ENCODE data around the gene MCM5.

Gene MCM5

GRCh38 chr22:35400501-35400790 is 506 bp downstream of the MCM5 start:
- Histone ChIP-seq H3K27ac (ENCODE audit: low read depth in 2 of 2, low read length in 2 of 2) (peak overlapping the region in 1 of 2 donors; percentile 48), H3K9me3 (ENCODE audit: control insufficient read depth in 2 of 2, low read length in 2 of 2) (no peaks in the 10 kb centered on the region), H3K27me3 (ENCODE audit: control insufficient read depth in 2 of 2, insufficient read depth in 2 of 2, low read length in 2 of 2) (no peaks in the 10 kb centered on the region), H3K36me3 (ENCODE audit: control insufficient read depth in 2 of 2, insufficient read depth in 2 of 2, low read length in 2 of 2) (peaks cover 5 to 18% of the 10 kb centered on the region in 2 donors), H3K9ac (ENCODE audit: low read depth in 1 of 2, low read length in 2 of 2) (peak overlapping the region; percentile 79 to 80), H3K4me3 (ENCODE audit: low read length in 2 of 2) (peak overlapping the region; percentile 94 to 95), H3K4me1 (ENCODE audit: control insufficient read depth in 2 of 2, insufficient read depth in 2 of 2, low read length in 2 of 2) (peaks cover 8% of the 10 kb centered on the region in 2 donors)

- Histone ChIP-seq H3K4me3 (ENCODE audit: low read length in 2 of 2) (no peak overlapping the region), H3K9me3 (ENCODE audit: control insufficient read depth in 2 of 2, low read length in 2 of 2) (no peaks in the 10 kb centered on the region), H3K4me1 (ENCODE audit: control insufficient read depth in 2 of 2, insufficient read depth in 2 of 2, low read length in 2 of 2) (peaks cover 8% of the 10 kb centered on the region in 2 donors), H3K27me3 (ENCODE audit: control insufficient read depth in 2 of 2, insufficient read depth in 2 of 2, low read length in 2 of 2) (no peaks in the 10 kb centered on the region), H3K27ac (ENCODE audit: low read depth in 2 of 2, low read length in 2 of 2) (no peak overlapping the region), H3K36me3 (ENCODE audit: control insufficient read depth in 2 of 2, insufficient read depth in 2 of 2, low read length in 2 of 2) (peaks cover 5 to 27% of the 10 kb centered on the region in 2 donors), H3K9ac (ENCODE audit: low read depth in 1 of 2, low read length in 2 of 2) (no peak overlapping the region)
Measured at GRCh38 chr22:35401863-35402262, 1.9 kb downstream of the MCM5 start.

GRCh38 chr22:35403356-35403755 is 3.4 kb downstream of the MCM5 start:
- no peak overlapping the region for H3K9ac ChIP-seq (ENCODE audit: low read depth in 1 of 2, low read length in 2 of 2)

DNA sequence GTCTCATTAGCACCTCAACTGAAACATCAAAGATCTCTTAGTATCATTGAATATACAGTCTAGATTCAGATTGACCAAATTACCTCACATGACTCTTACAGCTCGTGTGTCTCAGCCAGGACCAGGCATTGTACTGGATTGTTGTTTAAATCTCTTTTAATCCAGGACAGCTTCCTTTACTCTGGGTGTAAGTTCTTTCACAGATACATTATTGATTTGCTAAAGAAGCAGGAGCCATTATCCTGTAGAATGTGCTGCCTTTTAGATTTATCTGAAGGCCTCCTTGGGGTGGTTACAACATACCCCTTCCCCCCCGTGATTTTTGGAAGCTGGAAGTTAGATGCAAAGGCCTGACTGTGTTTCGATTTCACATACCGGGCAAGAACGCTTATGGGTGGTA is 4.2 kb downstream of the MCM5 start:
- no peak overlapping the region for H3K27ac ChIP-seq (ENCODE audit: low read depth in 2 of 2, low read length in 2 of 2)
- H3K4me3 ChIP-seq (ENCODE audit: low read length in 2 of 2) = no peak overlapping the region
- no peak overlapping the region for H3K9ac ChIP-seq (ENCODE audit: low read depth in 1 of 2, low read length in 2 of 2)
- H3K4me1 ChIP-seq (ENCODE audit: control insufficient read depth in 2 of 2, insufficient read depth in 2 of 2, low read length in 2 of 2) = peaks cover 8% of the 10 kb centered on the region in 2 donors
- no peaks in the 10 kb centered on the region for H3K27me3 ChIP-seq (ENCODE audit: control insufficient read depth in 2 of 2, insufficient read depth in 2 of 2, low read length in 2 of 2)
- H3K9me3 ChIP-seq (ENCODE audit: control insufficient read depth in 2 of 2, low read length in 2 of 2) = no peaks in the 10 kb centered on the region
- H3K36me3 ChIP-seq (ENCODE audit: control insufficient read depth in 2 of 2, insufficient read depth in 2 of 2, low read length in 2 of 2) = peaks cover 19 to 42% of the 10 kb centered on the region in 2 donors

More at GRCh38 chr22:35403356-35403755, 3.4 kb downstream of the MCM5 start:
- H3K27ac ChIP-seq (ENCODE audit: low read depth in 2 of 2, low read length in 2 of 2) = no peak overlapping the region
- peaks cover 16 to 39% of the 10 kb centered on the region in 2 donors for H3K36me3 ChIP-seq (ENCODE audit: control insufficient read depth in 2 of 2, insufficient read depth in 2 of 2, low read length in 2 of 2)
- no peaks in the 10 kb centered on the region for H3K27me3 ChIP-seq (ENCODE audit: control insufficient read depth in 2 of 2, insufficient read depth in 2 of 2, low read length in 2 of 2)
- H3K4me1 ChIP-seq (ENCODE audit: control insufficient read depth in 2 of 2, insufficient read depth in 2 of 2, low read length in 2 of 2) = peaks cover 8% of the 10 kb centered on the region in 2 donors
- no peaks in the 10 kb centered on the region for H3K9me3 ChIP-seq (ENCODE audit: control insufficient read depth in 2 of 2, low read length in 2 of 2)
- H3K4me3 ChIP-seq (ENCODE audit: low read length in 2 of 2) = no peak overlapping the region

DNA sequence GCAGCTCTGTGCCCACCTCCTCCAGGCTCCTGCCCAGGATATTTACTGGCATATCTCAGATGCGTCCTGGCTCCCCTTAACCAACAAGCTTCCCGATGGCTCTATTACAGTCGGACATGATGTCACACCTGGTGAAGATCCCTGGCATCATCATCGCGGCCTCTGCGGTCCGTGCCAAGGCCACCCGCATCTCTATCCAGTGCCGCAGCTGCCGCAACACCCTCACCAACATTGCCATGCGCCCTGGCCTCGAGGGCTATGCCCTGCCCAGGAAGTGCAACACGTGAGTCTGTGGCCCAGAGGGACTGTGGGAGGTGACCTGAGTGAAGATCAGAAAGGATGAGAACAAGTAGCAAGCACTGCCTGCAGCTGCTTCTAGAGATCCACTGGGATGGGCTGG is 6.5 kb downstream of the MCM5 start:
- no peak overlapping the region for H3K4me3 ChIP-seq (ENCODE audit: low read length in 2 of 2)
- H3K9me3 ChIP-seq (ENCODE audit: control insufficient read depth in 2 of 2, low read length in 2 of 2) = no peaks in the 10 kb centered on the region
- H3K4me1 ChIP-seq (ENCODE audit: control insufficient read depth in 2 of 2, insufficient read depth in 2 of 2, low read length in 2 of 2) = peaks cover 0 to 6% of the 10 kb centered on the region in 2 donors
- H3K27ac ChIP-seq (ENCODE audit: low read depth in 2 of 2, low read length in 2 of 2) = no peak overlapping the region
- no peak overlapping the region for H3K9ac ChIP-seq (ENCODE audit: low read depth in 1 of 2, low read length in 2 of 2)
- H3K27me3 ChIP-seq (ENCODE audit: control insufficient read depth in 2 of 2, insufficient read depth in 2 of 2, low read length in 2 of 2) = no peaks in the 10 kb centered on the region
- peaks cover 26 to 56% of the 10 kb centered on the region in 2 donors for H3K36me3 ChIP-seq (ENCODE audit: control insufficient read depth in 2 of 2, insufficient read depth in 2 of 2, low read length in 2 of 2)

DNA sequence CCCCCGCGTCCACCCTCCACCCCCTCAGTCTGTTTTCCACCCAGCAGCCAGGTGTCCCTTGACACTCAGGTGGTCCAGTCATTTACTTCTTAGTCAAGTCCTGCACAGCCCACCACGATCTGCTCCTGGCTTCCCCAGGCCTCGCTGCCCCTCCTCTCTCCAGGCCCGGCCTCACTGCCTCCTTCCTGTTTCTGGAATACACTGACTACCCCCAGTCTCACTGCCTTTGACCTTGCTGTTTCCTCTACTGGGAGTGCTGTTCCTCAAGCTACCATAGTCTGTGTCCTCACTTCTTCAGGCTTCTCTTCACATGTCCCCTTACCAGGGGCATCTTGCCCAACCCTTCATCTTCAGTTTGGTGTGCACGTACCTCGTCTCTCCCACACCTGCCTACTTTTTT is 7.4 kb downstream of the MCM5 start:
- no peak overlapping the region for H3K9ac ChIP-seq (ENCODE audit: low read depth in 1 of 2, low read length in 2 of 2)
- peaks cover 31 to 65% of the 10 kb centered on the region in 2 donors for H3K36me3 ChIP-seq (ENCODE audit: control insufficient read depth in 2 of 2, insufficient read depth in 2 of 2, low read length in 2 of 2)
- H3K4me1 ChIP-seq (ENCODE audit: control insufficient read depth in 2 of 2, insufficient read depth in 2 of 2, low read length in 2 of 2) = peaks cover 0 to 7% of the 10 kb centered on the region in 2 donors
- H3K9me3 ChIP-seq (ENCODE audit: control insufficient read depth in 2 of 2, low read length in 2 of 2) = no peaks in the 10 kb centered on the region
- H3K27me3 ChIP-seq (ENCODE audit: control insufficient read depth in 2 of 2, insufficient read depth in 2 of 2, low read length in 2 of 2) = no peaks in the 10 kb centered on the region
- H3K4me3 ChIP-seq (ENCODE audit: low read length in 2 of 2) = no peak overlapping the region
- H3K27ac ChIP-seq (ENCODE audit: low read depth in 2 of 2, low read length in 2 of 2) = no peak overlapping the region

GRCh38 chr22:35409783-35410662 is 10.1 kb downstream of the MCM5 start:
- Histone ChIP-seq H3K9ac (ENCODE audit: low read depth in 1 of 2, low read length in 2 of 2) (peak overlapping the region in 1 of 2 donors; percentile 14), H3K4me3 (ENCODE audit: low read length in 2 of 2) (no peak overlapping the region), H3K4me1 (ENCODE audit: control insufficient read depth in 2 of 2, insufficient read depth in 2 of 2, low read length in 2 of 2) (peaks cover 0 to 7% of the 10 kb centered on the region in 2 donors), H3K27ac (ENCODE audit: low read depth in 2 of 2, low read length in 2 of 2) (peak overlapping the region; percentile 18 to 62), H3K36me3 (ENCODE audit: control insufficient read depth in 2 of 2, insufficient read depth in 2 of 2, low read length in 2 of 2) (peaks cover 34 to 66% of the 10 kb centered on the region in 2 donors), H3K27me3 (ENCODE audit: control insufficient read depth in 2 of 2, insufficient read depth in 2 of 2, low read length in 2 of 2) (no peaks in the 10 kb centered on the region), H3K9me3 (ENCODE audit: control insufficient read depth in 2 of 2, low read length in 2 of 2) (no peaks in the 10 kb centered on the region)

DNA sequence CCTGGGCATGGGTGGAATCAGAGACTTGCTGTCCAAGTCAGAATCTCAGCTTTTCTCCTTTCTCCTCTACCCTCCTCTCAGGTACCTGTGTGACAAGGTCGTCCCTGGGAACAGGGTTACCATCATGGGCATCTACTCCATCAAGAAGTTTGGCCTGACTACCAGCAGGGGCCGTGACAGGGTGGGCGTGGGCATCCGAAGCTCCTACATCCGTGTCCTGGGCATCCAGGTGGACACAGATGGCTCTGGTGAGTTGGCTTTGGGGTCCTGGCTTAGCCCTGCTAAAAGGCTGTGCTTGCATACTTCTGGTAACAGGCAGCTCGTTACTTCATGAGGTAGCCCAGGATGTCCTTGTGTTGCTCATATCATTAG is 10.7 kb downstream of the MCM5 start:
- H3K36me3 ChIP-seq (ENCODE audit: control insufficient read depth in 2 of 2, insufficient read depth in 2 of 2, low read length in 2 of 2) = peaks cover 34 to 72% of the 10 kb centered on the region in 2 donors
- H3K27ac ChIP-seq (ENCODE audit: low read depth in 2 of 2, low read length in 2 of 2) = peak overlapping the region; percentile 18 to 62
- H3K9me3 ChIP-seq (ENCODE audit: control insufficient read depth in 2 of 2, low read length in 2 of 2) = no peaks in the 10 kb centered on the region
- no peaks in the 10 kb centered on the region for H3K27me3 ChIP-seq (ENCODE audit: control insufficient read depth in 2 of 2, insufficient read depth in 2 of 2, low read length in 2 of 2)
- H3K9ac ChIP-seq (ENCODE audit: low read depth in 1 of 2, low read length in 2 of 2) = no peak overlapping the region
- peaks cover 0 to 7% of the 10 kb centered on the region in 2 donors for H3K4me1 ChIP-seq (ENCODE audit: control insufficient read depth in 2 of 2, insufficient read depth in 2 of 2, low read length in 2 of 2)
- no peak overlapping the region for H3K4me3 ChIP-seq (ENCODE audit: low read length in 2 of 2)

GRCh38 chr22:35411102-35411501 is 11.2 kb downstream of the MCM5 start:
- no peak overlapping the region for H3K9ac ChIP-seq (ENCODE audit: low read depth in 1 of 2, low read length in 2 of 2)
- peak overlapping the region in 1 of 2 donors; percentile 62 for H3K27ac ChIP-seq (ENCODE audit: low read depth in 2 of 2, low read length in 2 of 2)
- no peaks in the 10 kb centered on the region for H3K9me3 ChIP-seq (ENCODE audit: control insufficient read depth in 2 of 2, low read length in 2 of 2)
- H3K4me1 ChIP-seq (ENCODE audit: control insufficient read depth in 2 of 2, insufficient read depth in 2 of 2, low read length in 2 of 2) = peaks cover 0 to 7% of the 10 kb centered on the region in 2 donors
- H3K4me3 ChIP-seq (ENCODE audit: low read length in 2 of 2) = no peak overlapping the region
- H3K36me3 ChIP-seq (ENCODE audit: control insufficient read depth in 2 of 2, insufficient read depth in 2 of 2, low read length in 2 of 2) = peaks cover 38 to 74% of the 10 kb centered on the region in 2 donors
- H3K27me3 ChIP-seq (ENCODE audit: control insufficient read depth in 2 of 2, insufficient read depth in 2 of 2, low read length in 2 of 2) = no peaks in the 10 kb centered on the region

DNA sequence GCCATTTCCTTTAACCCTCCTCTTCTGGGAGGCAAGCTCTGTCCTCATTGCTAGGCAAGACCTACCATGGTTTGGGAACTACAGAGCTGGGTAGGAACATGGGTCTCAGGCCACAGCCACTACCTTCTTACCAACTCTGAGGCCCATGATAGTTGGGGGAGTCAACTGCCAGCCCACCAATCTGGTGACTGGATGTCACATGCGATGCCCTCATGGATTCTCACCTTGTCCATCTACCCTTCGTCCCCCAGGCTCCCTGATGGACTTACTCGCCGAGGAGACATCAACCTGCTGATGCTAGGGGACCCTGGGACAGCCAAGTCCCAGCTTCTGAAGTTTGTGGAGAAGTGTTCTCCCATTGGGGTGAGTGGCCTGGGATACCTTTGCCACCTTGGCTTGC is 13.7 kb downstream of the MCM5 start:
- Histone ChIP-seq H3K36me3 (ENCODE audit: control insufficient read depth in 2 of 2, insufficient read depth in 2 of 2, low read length in 2 of 2) (peaks cover 41 to 72% of the 10 kb centered on the region in 2 donors), H3K4me3 (ENCODE audit: low read length in 2 of 2) (no peak overlapping the region)

More for the DNA sequence above, 13.7 kb downstream of the MCM5 start:
- no peak overlapping the region for H3K9ac ChIP-seq (ENCODE audit: low read depth in 1 of 2, low read length in 2 of 2)
- H3K4me1 ChIP-seq (ENCODE audit: control insufficient read depth in 2 of 2, insufficient read depth in 2 of 2, low read length in 2 of 2) = peaks cover 0 to 7% of the 10 kb centered on the region in 2 donors
- H3K27me3 ChIP-seq (ENCODE audit: control insufficient read depth in 2 of 2, insufficient read depth in 2 of 2, low read length in 2 of 2) = no peaks in the 10 kb centered on the region
- H3K27ac ChIP-seq (ENCODE audit: low read depth in 2 of 2, low read length in 2 of 2) = no peak overlapping the region
- H3K9me3 ChIP-seq (ENCODE audit: control insufficient read depth in 2 of 2, low read length in 2 of 2) = no peaks in the 10 kb centered on the region
